GM21737 (cell line): Measurements from ENCODE around the gene ARHGEF2.
"Not testable (repeated sequence)": the region's sequence is repeated elsewhere in the genome, so short reads cannot be mapped to it uniquely, and the experiment has no call there.

Experiments
- ATAC-seq: cut with Tn5 transposase; IDR thresholded peaks from one replicate; pipeline ENCODE4 v1.9.1; 2021; ENCODE audit warnings: mild to moderate bottlenecking, moderate library complexity; ENCODE audit not compliant: unreplicated experiment

Gene ARHGEF2

GRCh38 chr1:155946633-155947219 is 31.6 kb downstream of the ARHGEF2 start:
- peak; percentile 4 for ATAC-seq

- no peak for ATAC-seq
These were observed 33.9 kb downstream of the ARHGEF2 start for GRCh38 chr1:155944444-155944799.

- ATAC-seq = no peak
These were observed 35.7 kb downstream of the ARHGEF2 start for GRCh38 chr1:155942578-155943141.

DNA sequence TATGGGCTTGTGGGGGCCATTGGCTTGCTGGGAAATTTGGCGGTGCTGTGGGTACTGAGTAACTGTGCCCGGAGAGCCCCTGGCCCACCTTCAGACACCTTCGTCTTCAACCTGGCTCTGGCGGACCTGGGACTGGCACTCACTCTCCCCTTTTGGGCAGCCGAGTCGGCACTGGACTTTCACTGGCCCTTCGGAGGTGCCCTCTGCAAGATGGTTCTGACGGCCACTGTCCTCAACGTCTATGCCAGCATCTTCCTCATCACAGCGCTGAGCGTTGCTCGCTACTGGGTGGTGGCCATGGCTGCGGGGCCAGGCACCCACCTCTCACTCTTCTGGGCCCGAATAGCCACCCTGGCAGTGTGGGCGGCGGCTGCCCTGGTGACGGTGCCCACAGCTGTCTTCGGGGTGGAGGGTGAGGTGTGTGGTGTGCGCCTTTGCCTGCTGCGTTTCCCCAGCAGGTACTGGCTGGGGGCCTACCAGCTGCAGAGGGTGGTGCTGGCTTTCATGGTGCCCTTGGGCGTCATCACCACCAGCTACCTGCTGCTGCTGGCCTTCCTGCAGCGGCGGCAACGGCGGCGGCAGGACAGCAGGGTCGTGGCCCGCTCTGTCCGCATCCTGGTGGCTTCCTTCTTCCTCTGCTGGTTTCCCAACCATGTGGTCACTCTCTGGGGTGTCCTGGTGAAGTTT is 36.4 kb downstream of the ARHGEF2 start:
- no peak for ATAC-seq

DNA sequence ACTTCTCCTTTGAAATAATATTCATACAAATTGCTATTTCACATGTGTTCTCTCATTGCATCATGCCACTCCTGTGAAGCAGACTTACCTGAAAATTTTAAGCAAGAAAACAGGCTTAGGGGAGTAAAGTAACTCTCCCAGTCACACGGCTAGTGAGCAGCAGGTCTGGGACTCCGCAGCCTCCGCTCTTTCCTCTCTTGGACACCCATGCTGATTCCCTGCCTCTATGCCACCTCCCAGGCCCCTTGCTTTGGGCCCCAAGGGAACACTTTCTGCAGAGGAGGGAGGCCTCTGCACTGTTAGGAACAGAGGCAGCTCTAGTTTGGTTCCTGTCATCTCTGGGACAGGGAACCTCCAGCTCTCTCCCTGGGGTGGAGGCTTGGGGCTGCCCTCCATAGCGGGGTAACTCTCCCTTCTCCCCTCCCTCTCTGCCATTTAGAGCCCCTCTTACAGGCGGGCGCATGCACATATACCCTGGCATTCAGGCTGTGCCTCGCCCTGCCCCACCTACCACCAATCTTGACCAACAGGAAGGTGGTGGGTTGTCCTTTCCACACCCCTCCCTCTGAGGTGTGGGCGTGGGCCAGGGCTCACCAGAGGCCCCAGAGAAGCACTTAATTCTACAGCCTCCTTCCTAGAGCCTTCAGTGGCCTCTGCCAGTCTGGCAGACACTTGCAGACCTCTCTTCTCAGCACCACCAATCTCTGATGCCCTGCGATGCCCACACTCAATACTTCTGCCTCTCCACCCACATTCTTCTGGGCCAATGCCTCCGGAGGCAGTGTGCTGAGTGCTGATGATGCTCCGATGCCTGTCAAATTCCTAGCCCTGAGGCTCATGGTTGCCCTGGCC is 37.1 kb downstream of the ARHGEF2 start, which contains the start of gene RXFP4:
Gene RXFP4, plus strand, starts transcription at position 646 of the 852 bp plus-strand sequence. Its CDS starts 72 bp downstream, at position 718.
- ATAC-seq = no peak

DNA sequence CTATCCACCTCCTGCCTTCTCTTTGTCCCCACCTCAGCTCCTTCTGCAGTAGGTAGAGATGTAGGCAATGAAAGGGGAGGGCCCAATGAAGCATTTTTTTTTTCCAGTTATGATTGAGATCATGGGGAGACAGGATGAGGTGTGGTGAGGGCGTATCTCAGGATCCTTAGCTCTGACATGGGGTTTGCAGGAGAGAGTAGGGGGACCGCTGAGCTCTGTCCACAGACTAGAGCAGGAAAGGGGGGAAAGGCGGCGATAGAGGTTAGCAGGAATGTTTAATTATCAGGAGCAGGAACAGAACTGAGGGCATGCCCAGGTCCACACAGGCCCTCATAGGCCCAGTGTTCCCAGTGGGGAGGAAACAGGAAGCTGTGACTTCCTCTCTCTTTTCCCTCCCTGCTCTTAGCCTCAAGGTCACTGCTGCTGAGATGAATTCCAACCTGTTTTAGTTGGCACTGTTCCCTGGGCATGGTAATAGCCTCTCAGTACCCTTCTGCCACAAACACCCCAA is 37.8 kb downstream of the ARHGEF2 start:
- ATAC-seq = no peak

- ATAC-seq = no peak
These were observed 40.1 kb downstream of the ARHGEF2 start for GRCh38 chr1:155938220-155938627.

DNA sequence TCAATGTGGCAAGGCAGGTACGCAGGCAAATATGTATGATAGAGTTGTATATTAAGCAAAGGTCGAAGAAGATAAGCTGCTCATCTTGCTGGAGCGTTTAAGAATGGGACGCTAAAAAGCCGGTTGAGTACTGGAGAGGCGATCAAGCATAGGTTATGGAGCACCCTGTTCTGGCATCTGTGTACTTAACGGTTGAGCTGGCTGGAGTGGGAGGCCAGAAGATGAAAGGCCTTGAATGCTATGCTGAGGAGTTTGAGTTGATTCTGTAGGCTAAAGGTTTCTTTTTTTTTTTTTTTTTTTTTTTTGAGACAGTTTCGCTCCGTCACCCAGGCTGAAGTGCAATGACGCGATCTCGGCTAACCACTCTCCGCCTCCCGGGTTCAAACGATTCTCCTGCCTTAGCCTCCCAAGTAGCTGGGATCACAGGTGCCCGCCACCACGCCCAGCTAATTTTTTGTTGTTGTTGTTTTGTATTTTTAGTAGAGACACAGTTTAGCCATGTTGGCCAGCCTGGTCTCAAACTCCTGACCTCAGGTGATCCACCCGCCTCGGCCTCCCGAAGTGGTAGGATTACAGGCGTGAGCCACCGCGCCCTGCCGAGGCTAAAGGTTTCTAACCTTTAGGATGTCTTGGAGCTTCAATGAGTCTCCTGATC is 43.3 kb downstream of the ARHGEF2 start:
- ATAC-seq = no peak

DNA sequence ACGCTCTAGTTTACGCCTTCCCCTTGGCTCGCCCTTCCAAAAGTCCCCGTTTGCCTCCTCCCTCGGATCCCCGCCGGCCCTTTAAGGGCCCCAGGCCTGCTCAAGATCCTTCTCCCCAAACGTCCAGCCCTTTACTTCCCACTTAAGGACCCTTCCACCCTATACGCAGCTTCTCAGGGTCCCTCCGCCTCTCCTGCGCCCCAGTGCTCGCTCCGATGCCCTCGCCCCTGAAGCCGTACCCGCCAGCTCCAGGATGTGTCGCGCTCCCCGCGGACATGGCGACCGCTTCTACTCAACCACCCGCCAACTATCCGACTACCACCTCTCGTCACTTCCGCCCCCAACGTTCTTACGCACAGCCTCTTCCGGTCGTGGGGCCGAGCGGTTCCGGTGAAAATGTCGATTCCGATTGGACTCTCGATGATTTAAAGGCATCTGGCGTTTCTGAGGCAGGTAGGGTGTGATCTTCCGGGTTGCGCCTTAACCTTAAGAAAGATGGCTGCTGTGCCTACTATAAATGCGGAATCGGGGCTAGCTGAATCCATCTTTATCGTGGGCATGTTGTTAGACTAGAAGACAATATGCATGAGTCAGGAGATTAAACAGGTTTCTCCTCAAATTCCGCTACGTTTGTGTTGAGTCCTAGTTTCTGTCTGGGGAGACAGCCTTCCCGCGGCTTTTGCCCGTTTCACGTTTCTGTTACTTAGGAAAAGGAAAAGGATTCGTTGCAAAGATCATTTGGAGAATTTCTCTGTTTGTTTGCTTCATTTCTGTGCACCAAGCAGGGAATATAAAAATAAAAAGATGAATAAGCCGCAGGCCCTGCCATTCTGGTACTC is 44.0 kb downstream of the ARHGEF2 start, which contains the start of gene KHDC4:
Gene KHDC4, minus strand, starts transcription at position 317 of the 839 bp plus-strand sequence. Its CDS starts 40 bp downstream, at position 277.
- ATAC-seq = peak; percentile 90

DNA sequence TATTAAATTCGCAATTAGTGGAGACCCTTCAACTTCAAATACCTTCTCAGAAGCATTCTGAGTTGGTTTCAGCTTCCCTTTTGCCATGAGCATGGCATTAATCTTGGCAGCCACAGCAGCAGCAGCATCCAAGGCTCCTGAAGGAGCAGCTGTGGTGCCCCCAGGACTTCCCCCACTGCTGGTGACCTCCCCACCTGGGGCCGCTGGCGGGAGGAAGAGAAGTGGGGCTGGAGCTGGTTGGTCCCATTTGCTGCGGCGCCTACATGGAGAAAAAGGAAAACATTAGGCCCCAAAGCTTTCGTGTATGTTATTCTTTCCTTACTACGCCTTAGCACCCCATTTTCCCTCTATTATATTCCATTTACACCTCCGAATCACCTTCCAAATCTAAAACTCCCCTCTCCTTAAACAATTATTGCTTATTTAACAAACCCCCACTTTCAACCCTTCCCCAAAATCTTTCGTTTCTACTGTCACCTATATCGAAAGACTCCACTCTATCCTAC is 44.7 kb downstream of the ARHGEF2 start:
- ATAC-seq = no peak

GRCh38 chr1:155932487-155932886 is 45.9 kb downstream of the ARHGEF2 start:
- no peak for ATAC-seq

DNA sequence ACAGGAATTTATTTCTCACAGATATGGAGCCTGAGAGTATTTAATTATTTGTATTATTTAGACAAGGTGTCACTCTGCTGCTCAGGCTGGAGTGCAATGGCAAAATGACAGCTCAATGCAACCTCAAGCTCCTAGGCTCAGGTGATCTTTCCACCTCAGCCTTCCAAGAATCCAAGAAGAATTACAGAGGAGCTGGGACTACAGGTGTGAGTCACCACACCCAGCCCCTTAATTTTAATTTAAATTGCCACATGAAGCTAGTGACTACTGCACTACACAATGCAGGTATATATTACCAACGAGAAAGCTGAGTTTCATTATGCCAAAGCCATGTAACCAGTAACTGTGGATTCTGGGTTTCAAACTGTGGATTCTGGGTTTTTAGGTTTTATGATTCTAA is 46.3 kb downstream of the ARHGEF2 start:
- ATAC-seq = no peak

GRCh38 chr1:155931332-155932038 is 46.9 kb downstream of the ARHGEF2 start:
- no peak for ATAC-seq

DNA sequence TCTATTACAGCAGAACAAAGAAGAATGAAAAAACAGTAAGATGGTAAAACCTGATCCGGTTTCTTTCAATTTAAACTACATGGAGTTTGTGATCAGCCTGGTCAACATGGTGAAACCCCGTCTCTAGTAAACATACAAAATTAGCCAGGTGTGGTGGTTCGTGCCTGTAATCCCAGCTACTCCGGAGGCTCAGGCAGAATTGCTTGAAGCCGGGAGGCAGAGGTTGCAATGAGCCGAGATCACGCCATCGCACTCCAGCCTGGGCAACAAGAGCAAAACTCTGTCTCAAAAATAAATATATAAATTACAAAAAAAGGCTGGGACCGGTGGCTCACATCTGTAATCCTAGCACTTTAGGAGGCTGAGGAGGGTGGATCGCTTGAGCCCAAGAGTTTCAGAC is 47.6 kb downstream of the ARHGEF2 start:
- not testable (repeated sequence) for ATAC-seq

- ATAC-seq = no peak
These were observed 49.3 kb downstream of the ARHGEF2 start for GRCh38 chr1:155929057-155929456.

- no peak for ATAC-seq
These were observed 52.8 kb downstream of the ARHGEF2 start for GRCh38 chr1:155925506-155925905.

GRCh38 chr1:155920717-155921116 is 57.6 kb downstream of the ARHGEF2 start:
- ATAC-seq = no peak

DNA sequence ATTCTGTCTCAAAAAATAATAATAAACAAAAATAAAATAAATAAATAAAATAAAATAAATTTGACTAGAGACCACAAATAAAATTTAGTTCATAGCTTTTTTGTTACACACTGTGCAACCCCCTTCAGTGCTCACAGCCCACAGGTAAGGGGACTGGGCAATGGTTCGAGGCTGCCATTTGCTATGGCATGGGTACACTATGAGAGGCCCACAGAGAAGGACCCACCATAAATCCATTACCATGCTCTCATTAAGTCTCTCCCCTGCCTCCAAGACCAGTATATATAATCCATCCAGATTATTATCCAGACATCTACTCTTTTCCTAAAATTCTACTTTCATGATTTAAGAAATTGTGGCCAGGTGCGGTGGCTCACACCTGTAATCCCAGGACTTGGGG is 58.5 kb downstream of the ARHGEF2 start:
- ATAC-seq = no peak

GRCh38 chr1:155918660-155919059 is 59.7 kb downstream of the ARHGEF2 start:
- no peak for ATAC-seq
